Activated gamma-delta T cell treated with Interleukin-2 at 50 U/mL for 16 hours (primary cell): ENCODE data around the gene ERC1.

ENCODE experiments used
- DNase-seq: peaks from one replicate; pipeline ENCODE4 v3.0.0-alpha.2; 2020

Gene ERC1

GRCh38 chr12:1421091-1421846 lies 430.2 kb downstream of the ERC1 start:
- no peak for DNase-seq

- no peak for DNase-seq
These were observed 431.7 kb downstream of the ERC1 start for GRCh38 chr12:1422604-1423315.

- no peak for DNase-seq
These were observed 433.8 kb downstream of the ERC1 start for GRCh38 chr12:1424674-1425395.

- no peak for DNase-seq
These were observed 434.3 kb downstream of the ERC1 start for GRCh38 chr12:1425396-1425729.

GRCh38 chr12:1428671-1429070 lies 437.6 kb downstream of the ERC1 start:
- DNase-seq: no peak

GRCh38 chr12:1429980-1430379 lies 439.0 kb downstream of the ERC1 start:
- no peak for DNase-seq

GRCh38 chr12:1434296-1434955 lies 443.4 kb downstream of the ERC1 start:
- no peak for DNase-seq

GRCh38 chr12:1435044-1435443 lies 444.0 kb downstream of the ERC1 start:
- no peak for DNase-seq

GRCh38 chr12:1435456-1435855 lies 444.4 kb downstream of the ERC1 start:
- no peak for DNase-seq

GRCh38 chr12:1436015-1436414 lies 445.0 kb downstream of the ERC1 start:
- DNase-seq: no peak

- DNase-seq: no peak
These were observed 446.0 kb downstream of the ERC1 start for GRCh38 chr12:1436981-1437380.

GRCh38 chr12:1439201-1439600 lies 448.2 kb downstream of the ERC1 start:
- DNase-seq: no peak

- no peak for DNase-seq
These were observed 448.7 kb downstream of the ERC1 start for GRCh38 chr12:1439687-1440086.

- no peak for DNase-seq
These were observed 452.6 kb downstream of the ERC1 start for GRCh38 chr12:1443421-1444141.

GRCh38 chr12:1444142-1444516 lies 453.1 kb downstream of the ERC1 start:
- no peak for DNase-seq

GRCh38 chr12:1445807-1446206 lies 454.8 kb downstream of the ERC1 start:
- DNase-seq: no peak

- no peak for DNase-seq
These were observed 457.3 kb downstream of the ERC1 start for GRCh38 chr12:1448336-1448735.

- no peak for DNase-seq
These were observed 462.8 kb downstream of the ERC1 start for GRCh38 chr12:1453810-1454209.

- DNase-seq: no peak
These were observed 465.9 kb downstream of the ERC1 start for GRCh38 chr12:1456885-1457284.

GRCh38 chr12:1457901-1458300 lies 466.9 kb downstream of the ERC1 start:
- no peak for DNase-seq

- DNase-seq: no peak
These were observed 468.3 kb downstream of the ERC1 start for GRCh38 chr12:1459339-1459738.

- no peak for DNase-seq
These were observed 472.3 kb downstream of the ERC1 start for GRCh38 chr12:1463073-1463905.
